Measurements from ENCODE around the gene COL4A3.

DNA sequence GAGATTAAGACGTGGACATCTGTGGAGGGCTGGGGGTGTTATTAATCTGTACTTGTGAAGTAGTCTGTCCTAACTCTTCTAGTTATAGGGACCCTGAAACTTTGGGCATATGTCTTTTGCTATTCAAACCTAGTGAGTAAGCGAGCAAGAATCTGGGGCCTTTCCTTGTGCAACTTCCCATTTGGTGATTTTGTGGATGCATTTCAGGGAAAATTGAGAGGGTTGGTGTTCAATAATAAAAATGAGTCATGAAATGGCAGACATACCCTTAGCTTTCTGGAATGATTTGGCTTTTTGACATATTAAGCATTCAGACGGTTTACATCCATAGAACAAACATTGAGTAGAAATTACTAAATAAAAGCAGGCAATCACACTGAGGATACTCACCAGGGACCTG lies 17.4 kb upstream of the COL4A3 start:
- TF ChIP-seq, protein P1, sequence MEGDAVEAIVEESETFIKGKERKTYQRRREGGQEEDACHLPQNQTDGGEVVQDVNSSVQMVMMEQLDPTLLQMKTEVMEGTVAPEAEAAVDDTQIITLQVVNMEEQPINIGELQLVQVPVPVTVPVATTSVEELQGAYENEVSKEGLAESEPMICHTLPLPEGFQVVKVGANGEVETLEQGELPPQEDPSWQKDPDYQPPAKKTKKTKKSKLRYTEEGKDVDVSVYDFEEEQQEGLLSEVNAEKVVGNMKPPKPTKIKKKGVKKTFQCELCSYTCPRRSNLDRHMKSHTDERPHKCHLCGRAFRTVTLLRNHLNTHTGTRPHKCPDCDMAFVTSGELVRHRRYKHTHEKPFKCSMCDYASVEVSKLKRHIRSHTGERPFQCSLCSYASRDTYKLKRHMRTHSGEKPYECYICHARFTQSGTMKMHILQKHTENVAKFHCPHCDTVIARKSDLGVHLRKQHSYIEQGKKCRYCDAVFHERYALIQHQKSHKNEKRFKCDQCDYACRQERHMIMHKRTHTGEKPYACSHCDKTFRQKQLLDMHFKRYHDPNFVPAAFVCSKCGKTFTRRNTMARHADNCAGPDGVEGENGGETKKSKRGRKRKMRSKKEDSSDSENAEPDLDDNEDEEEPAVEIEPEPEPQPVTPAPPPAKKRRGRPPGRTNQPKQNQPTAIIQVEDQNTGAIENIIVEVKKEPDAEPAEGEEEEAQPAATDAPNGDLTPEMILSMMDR (IDR thresholded peaks at IDR 0.05 in 2 of 3, conservative IDR thresholded peaks at IDR 0.05 in 1 of 3; ENCODE audit: insufficient read depth in 2 of 3, low read depth in 1 of 3, low read length in 3 of 3): no peak
- TF ChIP-seq GTF2F1 (IDR thresholded peaks at IDR 0.05; ENCODE audit: low read depth, low read length) (no peak), IRF2 (CRISPR knock-in tag; IDR thresholded peaks at IDR 0.05) (no peak), POLR2AphosphoS5 (IDR thresholded peaks at IDR 0.05; ENCODE audit: control insufficient read depth, insufficient read depth, low read depth, low read length) (no peak), FOXA1 (IDR thresholded peaks at IDR 0.05; ENCODE audit: borderline replicate concordance) (no peak), CBX2 (IDR thresholded peaks at IDR 0.05; ENCODE audit: insufficient read depth, low read length, poor library complexity, severe bottlenecking) (no peak), NFIX (CRISPR knock-in tag; IDR thresholded peaks at IDR 0.05; ENCODE audit: low read depth) (no peak)
- TF ChIP-seq, protein P2, sequence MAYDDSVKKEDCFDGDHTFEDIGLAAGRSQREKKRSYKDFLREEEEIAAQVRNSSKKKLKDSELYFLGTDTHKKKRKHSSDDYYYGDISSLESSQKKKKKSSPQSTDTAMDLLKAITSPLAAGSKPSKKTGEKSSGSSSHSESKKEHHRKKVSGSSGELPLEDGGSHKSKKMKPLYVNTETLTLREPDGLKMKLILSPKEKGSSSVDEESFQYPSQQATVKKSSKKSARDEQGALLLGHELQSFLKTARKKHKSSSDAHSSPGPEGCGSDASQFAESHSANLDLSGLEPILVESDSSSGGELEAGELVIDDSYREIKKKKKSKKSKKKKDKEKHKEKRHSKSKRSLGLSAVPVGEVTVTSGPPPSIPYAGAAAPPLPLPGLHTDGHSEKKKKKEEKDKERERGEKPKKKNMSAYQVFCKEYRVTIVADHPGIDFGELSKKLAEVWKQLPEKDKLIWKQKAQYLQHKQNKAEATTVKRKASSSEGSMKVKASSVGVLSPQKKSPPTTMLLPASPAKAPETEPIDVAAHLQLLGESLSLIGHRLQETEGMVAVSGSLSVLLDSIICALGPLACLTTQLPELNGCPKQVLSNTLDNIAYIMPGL (CRISPR knock-in tag; IDR thresholded peaks at IDR 0.05): no peak

All from K562 (cell line).